ENCODE data around the gene HNRNPF. TPM values are rescaled to one million over a fixed set of nuclear protein-coding genes. Genes with fewer than 3 reads are reported as not detected.

The HNRNPF gene
- total and polyA plus RNA-seq, 4 donors = 79.1 to 237 (median 176) TPM

DNA sequence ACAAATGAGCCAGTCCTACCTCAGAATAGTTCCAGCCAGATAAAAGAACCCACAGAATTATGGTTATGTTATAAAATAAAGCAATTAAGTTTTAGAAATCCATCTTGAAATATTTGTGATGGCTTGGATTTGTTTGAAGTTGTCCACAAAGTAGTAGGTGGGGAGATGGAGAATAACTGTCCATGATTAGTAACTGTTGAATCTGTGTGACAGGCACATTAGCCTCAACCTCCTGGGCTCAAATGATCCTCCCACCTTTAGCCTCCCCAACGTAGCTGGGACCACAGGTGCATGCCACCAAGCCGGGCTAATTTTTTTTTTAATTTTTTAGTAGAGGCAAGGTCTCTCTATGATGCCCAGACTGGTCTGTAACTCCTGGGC lies 10.1 kb downstream of the HNRNPF start:
- ATAC-seq (ENCODE audit: insufficient read depth, low FRiP score) = no peak
- DNase-seq = no peak
- H3K27ac ChIP-seq (ENCODE audit: low read depth in 1 of 2, low read length in 1 of 2) = peak overlapping the region in 1 of 2 donors; percentile 47
- no peaks in the 10 kb centered on the region for H3K9me3 ChIP-seq (ENCODE audit: control insufficient read depth in 4 of 4, insufficient read depth in 3 of 4, low read length in 3 of 4)
- TF ChIP-seq, protein P1, sequence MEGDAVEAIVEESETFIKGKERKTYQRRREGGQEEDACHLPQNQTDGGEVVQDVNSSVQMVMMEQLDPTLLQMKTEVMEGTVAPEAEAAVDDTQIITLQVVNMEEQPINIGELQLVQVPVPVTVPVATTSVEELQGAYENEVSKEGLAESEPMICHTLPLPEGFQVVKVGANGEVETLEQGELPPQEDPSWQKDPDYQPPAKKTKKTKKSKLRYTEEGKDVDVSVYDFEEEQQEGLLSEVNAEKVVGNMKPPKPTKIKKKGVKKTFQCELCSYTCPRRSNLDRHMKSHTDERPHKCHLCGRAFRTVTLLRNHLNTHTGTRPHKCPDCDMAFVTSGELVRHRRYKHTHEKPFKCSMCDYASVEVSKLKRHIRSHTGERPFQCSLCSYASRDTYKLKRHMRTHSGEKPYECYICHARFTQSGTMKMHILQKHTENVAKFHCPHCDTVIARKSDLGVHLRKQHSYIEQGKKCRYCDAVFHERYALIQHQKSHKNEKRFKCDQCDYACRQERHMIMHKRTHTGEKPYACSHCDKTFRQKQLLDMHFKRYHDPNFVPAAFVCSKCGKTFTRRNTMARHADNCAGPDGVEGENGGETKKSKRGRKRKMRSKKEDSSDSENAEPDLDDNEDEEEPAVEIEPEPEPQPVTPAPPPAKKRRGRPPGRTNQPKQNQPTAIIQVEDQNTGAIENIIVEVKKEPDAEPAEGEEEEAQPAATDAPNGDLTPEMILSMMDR (IDR thresholded peaks at IDR 0.05; ENCODE audit: control extremely low read depth, extremely low read depth) = no peak
- peaks cover 5 to 13% (median 9%) of the 10 kb centered on the region in 4 donors for H3K36me3 ChIP-seq (ENCODE audit: control insufficient read depth in 4 of 4, insufficient read depth in 4 of 4, low read length in 4 of 4)
- H3K27me3 ChIP-seq (ENCODE audit: control insufficient read depth in 3 of 3, insufficient read depth in 3 of 3, low read length in 2 of 3) = no peaks in the 10 kb centered on the region
- 59 to 69% methylated on average over 2 of the region's 2 CpGs for WGBS, 2 donors
- no peak overlapping the region for H3K9ac ChIP-seq (ENCODE audit: insufficient read depth in 1 of 2, low read length in 2 of 2)
- H3K4me1 ChIP-seq (ENCODE audit: control insufficient read depth in 5 of 5, insufficient read depth in 5 of 5, low read length in 5 of 5) = peaks cover 0 to 25% (median 18%) of the 10 kb centered on the region in 5 donors
- no peak overlapping the region for H3K4me3 ChIP-seq

- H3K4me3 ChIP-seq = peak overlapping the region; percentile 55
- H3K9ac ChIP-seq (ENCODE audit: insufficient read depth in 1 of 2, low read length in 2 of 2) = peak overlapping the region in 1 of 2 donors; percentile 53
- DNase-seq = peak; percentile 86 to 88 (median 87)
- TF ChIP-seq, protein P1 (IDR thresholded peaks at IDR 0.05; ENCODE audit: control extremely low read depth, extremely low read depth) = no peak
- 0% methylated on average over 43 to 70 of the region's 70 CpGs for WGBS, 2 donors
- peak; percentile 86 for ATAC-seq (ENCODE audit: insufficient read depth, low FRiP score)
- peaks cover 0 to 25% (median 14%) of the 10 kb centered on the region in 5 donors for H3K4me1 ChIP-seq (ENCODE audit: control insufficient read depth in 5 of 5, insufficient read depth in 5 of 5, low read length in 5 of 5)
- H3K36me3 ChIP-seq (ENCODE audit: control insufficient read depth in 4 of 4, insufficient read depth in 4 of 4, low read length in 4 of 4) = peaks cover 18 to 29% (median 20%) of the 10 kb centered on the region in 4 donors
- no peaks in the 10 kb centered on the region for H3K9me3 ChIP-seq (ENCODE audit: control insufficient read depth in 4 of 4, insufficient read depth in 3 of 4, low read length in 3 of 4)
- peak overlapping the region; percentile 94 to 99 for H3K27ac ChIP-seq (ENCODE audit: low read depth in 1 of 2, low read length in 1 of 2)
- no peaks in the 10 kb centered on the region for H3K27me3 ChIP-seq (ENCODE audit: control insufficient read depth in 3 of 3, insufficient read depth in 3 of 3, low read length in 2 of 3)
Measured at GRCh38 chr10:43396928-43397624, 11.9 kb downstream of the HNRNPF start.

- peaks cover 18 to 36% (median 25%) of the 10 kb centered on the region in 4 donors for H3K36me3 ChIP-seq (ENCODE audit: control insufficient read depth in 4 of 4, insufficient read depth in 4 of 4, low read length in 4 of 4)
- WGBS, 2 donors = 7 to 16% methylated on average over 52 to 68 of the region's 71 CpGs
- ATAC-seq (ENCODE audit: insufficient read depth, low FRiP score) = peak; percentile 89
- peaks cover 0 to 23% (median 10%) of the 10 kb centered on the region in 5 donors for H3K4me1 ChIP-seq (ENCODE audit: control insufficient read depth in 5 of 5, insufficient read depth in 5 of 5, low read length in 5 of 5)
- TF ChIP-seq, protein P1 (IDR thresholded peaks at IDR 0.05; ENCODE audit: control extremely low read depth, extremely low read depth) = no peak
- no peaks in the 10 kb centered on the region for H3K9me3 ChIP-seq (ENCODE audit: control insufficient read depth in 4 of 4, insufficient read depth in 3 of 4, low read length in 3 of 4)
- H3K9ac ChIP-seq (ENCODE audit: insufficient read depth in 1 of 2, low read length in 2 of 2) = peak overlapping the region; percentile 53 to 61
- peak; percentile 87 to 91 (median 89) for DNase-seq
- no peaks in the 10 kb centered on the region for H3K27me3 ChIP-seq (ENCODE audit: control insufficient read depth in 3 of 3, insufficient read depth in 3 of 3, low read length in 2 of 3)
- H3K27ac ChIP-seq (ENCODE audit: low read depth in 1 of 2, low read length in 1 of 2) = peak overlapping the region; percentile 94 to 99
- H3K4me3 ChIP-seq = peak overlapping the region; percentile 55
Measured at GRCh38 chr10:43396061-43396927, 12.7 kb downstream of the HNRNPF start.

Data from lung (tissue), 12 donors.